Activated CD4-positive, alpha-beta T cell treated with anti-CD3 and anti-CD28 coated beads, Interleukin-2, amount 50 U/mL, for 24 hours (primary cell): ENCODE results near the gene ZMAT5.

Experiments
- DNase-seq, 2 donors: peaks; one replicate each; pipeline ENCODE4 v3.0.0-alpha.2; 2020; ENCODE audit warnings: low read depth in 1 of 2, low spot score in 1 of 2

The ZMAT5 gene

GRCh38 chr22:29732883-29733282 is 33.9 kb downstream of the ZMAT5 start:
- no peak for DNase-seq

GRCh38 chr22:29731058-29731850 is 35.6 kb downstream of the ZMAT5 start:
- DNase-seq, result no peak

GRCh38 chr22:29729161-29729560 is 37.6 kb downstream of the ZMAT5 start:
- DNase-seq, result no peak

GRCh38 chr22:29727131-29727523 is 39.7 kb downstream of the ZMAT5 start:
- DNase-seq, result no peak

- no peak for DNase-seq
These were observed 40.2 kb downstream of the ZMAT5 start for GRCh38 chr22:29726512-29727130.

DNA sequence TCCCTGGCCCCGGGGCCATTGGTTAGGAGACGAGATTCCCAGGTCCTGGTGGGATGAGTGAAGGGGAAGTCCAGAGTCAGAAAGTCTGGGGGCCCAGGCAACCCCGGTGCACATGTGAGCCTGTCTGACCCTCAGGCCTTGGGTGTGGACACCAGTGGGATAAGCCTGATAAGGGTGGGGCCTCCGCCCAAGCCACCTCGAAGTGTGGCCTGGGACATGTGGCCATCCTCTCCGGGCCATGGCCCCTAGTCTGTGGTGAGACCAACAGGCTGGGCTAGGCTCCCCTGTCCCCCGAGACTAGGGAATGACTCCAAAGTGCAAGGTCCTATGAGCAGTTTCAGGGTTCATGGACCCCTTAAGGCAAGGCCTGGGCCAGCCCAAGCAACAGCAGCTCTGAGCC is 40.7 kb downstream of the ZMAT5 start:
- no peak for DNase-seq

- DNase-seq, result no peak
These were observed 42.0 kb downstream of the ZMAT5 start for GRCh38 chr22:29724843-29725242.

DNA sequence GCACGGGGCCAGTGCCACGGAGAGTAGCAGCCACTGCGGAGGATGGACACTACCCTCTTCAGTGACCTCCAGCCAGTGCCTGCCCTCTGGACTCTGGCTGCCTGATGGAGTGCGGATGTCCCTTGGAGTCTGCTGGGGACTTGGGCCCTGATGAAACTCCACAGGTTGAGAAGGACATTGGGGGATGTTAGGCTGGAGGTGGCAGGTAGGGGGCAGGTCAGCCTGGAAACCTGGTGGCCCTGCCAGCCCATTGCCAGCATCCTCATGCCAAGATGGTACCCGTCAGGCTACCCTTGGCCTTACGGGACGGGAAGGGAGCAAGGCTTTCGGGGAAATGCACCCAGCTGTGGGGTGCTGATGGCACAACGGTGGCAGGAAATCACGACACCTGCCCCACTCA is 43.0 kb downstream of the ZMAT5 start:
- DNase-seq, result no peak

- DNase-seq, result no peak
These were observed 44.2 kb downstream of the ZMAT5 start for GRCh38 chr22:29722587-29722986.

GRCh38 chr22:29722151-29722550 is 44.7 kb downstream of the ZMAT5 start:
- DNase-seq, result no peak

DNA sequence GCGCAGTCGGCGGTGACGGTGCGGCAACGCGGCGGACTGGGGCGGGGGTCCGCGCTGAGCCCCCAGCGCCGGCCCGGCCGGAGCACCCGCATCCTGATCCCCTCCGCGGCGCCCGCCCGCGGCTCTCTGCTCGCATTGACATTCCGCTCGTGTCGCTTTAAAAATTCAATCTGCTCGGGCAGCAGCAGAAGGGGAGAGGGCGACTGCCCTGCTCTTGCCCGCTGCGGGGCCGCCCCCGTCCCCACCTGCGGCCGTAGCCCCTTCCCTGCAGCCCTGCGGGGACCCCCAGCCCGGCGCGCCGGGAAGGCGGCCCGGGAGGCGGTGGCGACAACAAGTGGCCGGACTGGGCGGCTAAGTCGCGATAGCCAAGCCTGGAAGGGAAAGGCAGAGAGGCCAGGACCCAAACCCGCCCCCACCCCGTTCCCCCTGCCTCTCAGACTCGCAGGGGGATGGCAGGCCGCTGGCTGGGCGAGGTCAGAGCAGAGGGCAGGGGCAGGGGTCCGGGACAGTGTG is 45.9 kb downstream of the ZMAT5 start:
- no peak for DNase-seq

DNA sequence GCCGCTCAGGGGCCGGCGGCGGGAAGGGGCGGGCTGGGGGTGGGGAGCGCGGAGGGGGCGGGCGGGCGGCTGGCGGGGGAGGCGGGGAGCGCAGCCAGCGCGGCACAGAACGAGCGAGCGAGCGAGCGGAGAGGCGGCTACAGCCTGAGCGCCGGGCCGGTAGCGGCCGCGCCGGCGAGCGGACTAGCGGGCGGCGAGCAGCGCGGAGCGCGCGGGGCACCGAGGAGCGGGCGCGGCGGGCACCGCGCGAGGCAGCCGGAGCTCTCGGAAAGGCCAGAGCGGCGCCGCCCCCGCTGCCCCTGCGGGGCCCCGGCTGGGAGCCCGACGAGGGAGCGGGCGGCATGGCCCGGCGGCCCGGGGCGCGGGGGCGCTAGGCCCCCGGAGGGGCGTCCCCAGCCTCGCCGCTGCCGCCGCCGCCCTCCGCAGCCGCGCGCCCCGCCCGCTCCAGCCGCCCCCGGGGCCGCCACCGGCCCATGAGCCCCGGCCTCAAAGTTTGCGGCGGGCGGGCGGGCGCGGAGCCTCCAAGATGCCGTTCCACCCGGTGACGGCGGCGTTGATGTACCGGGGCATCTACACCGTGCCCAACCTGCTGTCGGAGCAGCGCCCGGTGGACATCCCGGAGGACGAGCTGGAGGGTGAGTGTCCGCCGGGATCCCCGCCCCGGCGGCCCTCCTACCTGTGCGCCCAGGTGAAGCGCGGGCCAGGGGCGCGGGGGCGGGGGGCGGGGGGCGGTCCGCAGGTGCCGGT is 46.7 kb downstream of the ZMAT5 start, which contains the start of gene CABP7:
CABP7 (plus strand) TSS at position 105 of the 747 bp plus-strand sequence; CDS start at position 527, 422 bp downstream.
- DNase-seq, result no peak

GRCh38 chr22:29718949-29719898 is 47.6 kb downstream of the ZMAT5 start:
- no peak for DNase-seq

DNA sequence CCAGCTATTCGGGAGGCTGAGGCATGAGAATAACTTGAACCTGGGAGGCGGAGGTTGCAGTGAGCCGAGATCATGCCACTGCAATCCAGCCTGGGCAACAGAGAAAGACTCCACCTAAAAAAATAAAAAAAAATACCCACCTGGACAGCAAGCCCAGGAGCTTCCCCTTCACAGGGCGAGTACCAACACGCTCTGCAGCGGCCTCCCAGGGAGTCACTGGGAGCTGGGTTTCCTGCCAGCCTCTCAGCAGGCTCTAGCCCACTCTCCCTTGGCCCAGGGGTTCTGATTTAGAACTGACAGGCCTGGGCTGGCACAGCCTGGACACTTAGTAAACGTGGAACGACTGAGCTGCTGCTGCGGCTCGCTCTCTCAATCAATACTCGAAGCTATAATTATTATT is 49.0 kb downstream of the ZMAT5 start:
- DNase-seq, result no peak

DNA sequence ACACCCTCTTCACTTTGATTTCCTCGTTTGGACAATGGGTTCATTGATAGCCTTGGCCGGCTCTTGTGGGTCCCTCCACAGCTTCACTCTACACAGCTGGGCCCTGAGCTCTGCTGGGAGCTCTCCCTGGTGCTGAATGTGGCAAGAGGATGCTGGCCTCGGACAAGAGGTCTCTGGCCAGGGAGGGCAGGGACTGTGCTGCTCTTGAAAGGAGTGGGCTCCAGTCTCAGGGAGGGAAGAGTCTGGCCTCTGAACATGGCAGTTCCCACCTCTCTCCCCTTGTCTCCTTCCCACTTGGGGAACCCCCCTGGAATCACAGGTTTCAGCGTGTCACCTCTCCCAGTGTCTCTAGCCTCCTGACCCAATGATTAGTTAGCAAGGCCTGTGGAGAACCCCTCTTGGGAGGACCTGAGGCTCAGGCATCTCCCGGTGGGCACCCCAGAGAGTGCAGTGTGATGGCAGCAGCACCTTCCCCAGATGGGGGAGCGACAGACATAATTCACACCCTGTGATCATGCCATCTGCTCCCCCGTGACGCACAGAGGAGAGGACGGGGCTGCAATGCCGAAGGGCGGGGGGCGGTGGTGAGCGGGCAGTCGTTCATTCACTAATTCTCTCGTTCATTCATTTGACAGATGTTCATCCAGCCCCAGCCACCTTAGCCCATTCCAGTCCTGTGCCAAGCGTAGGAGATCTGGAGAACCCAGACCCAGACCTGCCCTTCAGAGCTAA is 49.8 kb downstream of the ZMAT5 start:
- DNase-seq, result no peak

DNA sequence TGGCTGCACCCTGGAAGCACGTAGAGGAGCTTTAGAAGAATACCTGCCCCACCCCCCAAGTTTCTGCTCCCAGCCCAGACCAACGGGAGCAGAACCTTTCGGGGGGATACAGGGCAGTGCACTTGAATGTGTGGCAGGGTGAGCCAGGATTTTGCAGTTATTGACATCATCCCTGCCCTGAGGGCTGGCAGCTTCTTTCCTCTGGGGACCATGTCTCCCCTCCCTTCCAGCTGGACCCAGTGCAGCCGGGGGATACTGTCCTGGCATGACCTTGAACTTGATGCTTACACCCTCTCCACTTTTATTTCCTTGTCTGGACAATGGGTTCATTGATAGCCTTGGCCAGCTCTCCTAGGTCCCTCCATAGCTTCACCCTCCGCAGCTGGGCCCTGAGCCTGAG is 51.1 kb downstream of the ZMAT5 start:
- no peak for DNase-seq

GRCh38 chr22:29715240-29715639 is 51.6 kb downstream of the ZMAT5 start:
- no peak for DNase-seq

DNA sequence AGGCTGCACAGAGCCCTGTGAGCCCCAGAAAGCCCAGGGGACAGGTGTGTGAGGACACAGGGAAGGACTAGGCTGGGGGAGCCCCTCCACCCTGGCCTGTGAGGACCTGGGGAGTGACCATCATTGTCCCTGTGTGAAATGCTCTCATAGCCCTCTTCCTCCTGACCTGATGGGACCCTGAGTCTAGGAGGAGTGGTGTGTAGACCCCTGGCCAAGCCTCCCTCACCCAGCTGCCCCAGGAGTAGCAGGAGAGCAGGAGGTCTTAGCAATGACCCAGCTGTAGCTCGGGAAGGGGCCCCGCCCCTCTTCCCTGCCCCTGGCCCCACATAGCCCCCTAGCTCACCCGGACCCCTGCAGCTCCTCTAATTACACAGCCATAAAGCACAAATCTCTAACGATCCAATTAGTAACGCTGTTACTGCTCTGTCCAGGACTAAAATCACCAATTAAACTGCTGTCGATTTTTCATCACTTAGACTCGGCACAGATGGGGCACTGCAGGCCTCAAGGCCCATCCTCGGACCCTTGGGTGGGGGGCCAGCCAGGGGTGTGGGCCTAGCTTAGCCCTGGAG is 53.6 kb downstream of the ZMAT5 start:
- no peak for DNase-seq

- no peak for DNase-seq
These were observed 54.7 kb downstream of the ZMAT5 start for GRCh38 chr22:29712119-29712518.
